Right renal cortex interstitium (tissue), 3 donors: ENCODE data around the gene CHST8. TPM values are rescaled to one million over a fixed set of nuclear protein-coding genes. Genes with fewer than 3 reads are reported as not detected.
"Not testable (repeated sequence)": the region's sequence is repeated elsewhere in the genome, so short reads cannot be mapped to it uniquely, and the experiment has no call there.

Experiments used
- DNase-seq, 3 donors: peaks; one replicate each; pipeline ENCODE4 v3.0.0-alpha.2; 2013; ENCODE audit warnings: low read depth in 3 of 3, low spot score in 2 of 3
- polyA plus RNA-seq, 3 donors: library from polyadenylated mRNA; unstranded; fragments of 120-200 nt; gene quantifications; one replicate each; pipeline ENCODE4 v1.2.1, GENCODE V29; 2013; ENCODE audit not compliant: insufficient read length in 3 of 3

CHST8 gene
- under 1 TPM; 0.12 to 0.27 (median 0.24) TPM for polyA plus RNA-seq

DNA sequence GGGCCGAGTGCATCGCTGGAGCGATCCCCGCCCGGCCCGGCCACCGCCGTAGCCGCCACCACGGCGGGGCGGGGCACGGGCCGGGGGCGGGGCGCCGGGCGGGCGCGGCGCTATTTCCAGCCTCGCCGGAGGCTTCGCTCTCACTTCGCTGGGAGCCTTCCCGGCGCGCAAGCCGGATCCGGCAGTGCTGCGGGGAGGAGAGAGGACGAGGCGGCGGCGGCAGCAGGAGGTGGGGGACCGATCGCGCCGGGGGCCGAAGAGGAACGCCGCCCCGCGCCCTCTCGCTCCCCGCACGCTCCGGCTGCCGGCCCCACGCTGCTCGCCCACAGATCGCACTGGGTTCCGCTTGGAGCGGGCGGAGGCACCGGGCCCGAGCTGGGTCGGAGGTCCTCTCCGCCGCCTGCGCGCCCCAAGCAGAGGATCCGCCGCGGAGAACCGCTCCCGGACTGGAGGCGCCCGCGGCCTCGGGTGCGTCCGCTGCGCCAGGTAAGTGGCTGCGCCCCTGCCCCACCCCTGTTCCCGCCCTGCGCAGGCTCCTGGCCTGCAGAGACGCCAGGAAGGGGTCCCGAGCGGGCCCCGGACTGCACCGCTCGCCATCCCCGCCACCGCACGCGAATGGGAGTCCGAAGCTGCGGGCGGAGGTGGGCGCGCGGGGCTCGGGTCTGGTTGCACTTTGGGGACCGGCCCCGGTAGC, at the start of gene CHST8:
Gene CHST8, plus strand, starts transcription at position 143 of the 694 bp plus-strand sequence. CDS start 67,309 bp downstream, outside the sequence.
- no peak for DNase-seq

DNA sequence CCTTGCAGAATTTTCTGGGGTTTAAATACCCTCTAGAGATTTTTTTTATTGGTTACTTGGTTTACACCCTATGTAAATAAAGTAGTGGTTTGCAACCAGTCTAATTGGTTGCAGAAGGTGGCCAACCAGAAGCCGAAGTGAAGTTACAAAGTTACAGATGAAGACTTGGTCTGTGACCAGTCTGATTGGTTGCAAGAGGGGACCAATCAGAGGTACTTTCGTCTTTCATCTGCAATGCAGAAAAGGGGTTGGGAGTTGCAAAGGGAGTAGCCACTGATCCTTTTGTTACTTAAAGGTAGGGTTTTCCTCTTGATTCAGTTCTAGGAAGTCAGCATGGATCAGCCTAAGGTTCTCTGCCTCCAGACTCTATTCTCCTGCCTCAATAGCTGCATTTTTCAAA, 48.8 kb upstream of the CHST8 start:
- DNase-seq, result no peak

DNA sequence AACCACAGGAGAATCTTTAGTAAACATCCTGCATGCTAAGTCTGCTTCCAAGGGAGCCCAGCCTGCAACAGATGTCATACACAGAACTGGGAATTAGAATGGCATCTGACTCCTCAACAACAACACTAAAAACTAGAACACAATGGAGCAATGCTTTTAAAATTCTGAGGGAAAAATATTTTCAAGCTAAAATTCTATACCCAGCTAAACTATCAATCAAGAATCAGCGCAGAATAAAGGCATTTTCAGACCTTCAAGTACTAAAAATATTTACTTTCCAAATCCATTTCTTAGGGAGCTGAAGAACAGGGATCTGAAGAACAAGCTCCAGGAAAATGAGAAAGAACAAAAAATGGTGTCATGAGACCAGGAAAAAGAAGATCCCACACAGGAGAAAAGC, 46.9 kb upstream of the CHST8 start:
- no peak for DNase-seq

DNA sequence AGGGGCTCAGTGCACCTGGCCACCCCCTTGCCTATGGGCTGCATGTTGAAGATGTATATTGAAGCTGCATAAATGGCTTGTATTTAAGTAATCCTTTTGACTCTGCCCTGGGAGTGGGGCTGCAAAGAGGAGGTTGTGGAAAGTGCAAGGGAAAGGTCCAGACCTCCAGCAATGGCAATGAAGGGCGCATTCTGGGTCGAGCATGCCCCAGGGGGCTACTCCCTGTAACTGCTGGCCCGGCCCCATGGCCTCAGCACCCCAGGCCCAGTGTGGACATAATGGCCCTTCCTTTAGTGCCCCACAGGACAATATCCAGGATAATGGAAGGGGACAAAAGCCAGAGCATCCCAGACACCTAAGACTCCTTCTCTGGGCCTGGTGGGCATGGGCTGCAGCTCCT, 43.1 kb upstream of the CHST8 start:
- DNase-seq, result no peak

- no peak for DNase-seq
These were observed 41.6 kb upstream of the CHST8 start for GRCh38 chr19:33580026-33580644.

- no peak for DNase-seq
These were observed 41.1 kb upstream of the CHST8 start for GRCh38 chr19:33580645-33581037.

DNA sequence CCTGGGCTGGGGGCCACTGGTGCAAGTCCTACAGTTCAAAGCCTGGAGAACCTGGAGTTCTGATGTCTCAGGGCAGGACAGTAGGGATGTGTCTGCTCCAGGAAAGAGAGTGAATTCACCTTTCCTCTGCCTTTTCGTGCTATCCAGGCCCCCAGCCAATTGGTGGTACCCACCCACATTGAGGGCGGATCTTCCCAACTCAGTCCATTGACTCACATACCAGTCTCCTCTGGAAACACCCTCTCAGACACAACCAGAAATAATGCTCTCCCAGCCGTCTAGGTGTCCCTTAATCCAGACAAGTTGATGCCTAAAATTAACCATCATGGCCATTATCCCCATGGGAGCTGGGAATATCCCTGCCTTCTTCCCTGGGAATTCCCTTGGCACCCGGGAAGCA, 38.8 kb upstream of the CHST8 start:
- DNase-seq, result no peak

DNA sequence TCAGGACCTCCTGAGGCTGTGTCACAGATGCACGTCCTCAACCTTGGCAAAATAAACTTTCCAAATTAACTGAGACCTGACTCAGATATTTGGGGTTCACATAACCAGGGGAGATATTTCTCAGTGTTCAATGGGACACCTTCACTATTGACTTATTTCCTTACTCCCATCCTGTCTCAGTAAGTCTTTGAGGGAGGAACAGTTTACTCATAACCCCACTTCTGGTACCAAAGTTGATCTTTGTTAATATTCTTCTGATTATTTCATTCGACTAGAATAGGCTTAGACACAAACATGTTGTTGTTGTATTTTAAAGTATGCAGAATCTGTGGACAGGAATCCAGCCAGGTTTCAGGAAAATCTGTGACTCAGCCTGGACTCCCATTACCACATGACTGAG, 34.6 kb upstream of the CHST8 start:
- no peak for DNase-seq

GRCh38 chr19:33590224-33590623, 31.5 kb upstream of the CHST8 start:
- DNase-seq, result no peak

GRCh38 chr19:33595783-33596182, 26.0 kb upstream of the CHST8 start:
- DNase-seq, result no peak

DNA sequence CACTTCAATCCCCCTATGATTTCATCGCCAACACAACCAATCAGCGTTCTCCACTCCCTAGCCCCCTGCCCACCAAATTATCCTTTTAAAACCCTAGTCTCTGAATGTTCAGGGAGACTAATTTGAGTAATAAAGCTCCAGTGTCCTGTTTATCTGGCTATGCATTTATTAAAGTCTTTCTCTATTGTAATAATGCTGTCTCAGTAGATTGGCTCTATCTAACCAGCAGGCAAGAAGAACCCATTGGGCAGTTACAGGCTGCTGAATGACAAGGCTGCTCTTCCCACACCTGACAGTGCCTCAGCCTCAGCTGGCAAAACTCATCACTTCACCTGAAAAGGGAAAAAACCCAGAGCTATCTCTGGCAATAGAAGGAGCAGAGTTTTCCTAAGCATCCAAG, 20.2 kb upstream of the CHST8 start:
- DNase-seq, result no peak

DNA sequence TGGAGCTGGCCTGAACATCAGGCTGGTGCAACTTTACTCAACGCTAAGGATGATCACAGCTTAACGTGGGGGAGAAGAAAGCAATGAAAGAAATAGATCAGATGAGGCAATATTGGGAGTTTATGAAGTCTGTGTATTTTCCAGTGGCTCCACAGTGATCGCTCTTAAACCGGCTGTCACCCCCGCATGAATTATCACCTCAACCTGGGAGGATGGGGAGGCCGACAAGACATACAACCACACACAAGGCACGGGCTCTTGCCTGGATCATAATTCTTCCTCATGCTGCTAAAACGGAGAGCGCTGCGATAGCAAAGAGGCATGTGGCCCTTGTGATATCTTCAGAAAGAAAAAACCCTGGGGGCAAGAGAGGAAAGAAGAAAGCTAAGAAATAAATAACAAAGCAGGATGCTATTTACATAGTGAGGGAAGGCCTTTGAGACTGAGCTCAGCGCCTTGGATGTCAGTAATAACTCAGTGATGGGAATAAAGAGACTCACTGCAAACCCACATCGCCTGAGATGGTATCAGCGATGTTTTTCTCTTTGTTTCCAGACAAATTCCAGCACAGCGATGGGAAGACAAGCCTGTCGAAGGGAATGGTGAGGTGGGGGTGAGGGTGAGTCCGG, 19.1 kb upstream of the CHST8 start:
- DNase-seq, result no peak

- DNase-seq, result no peak
These were observed 18.4 kb upstream of the CHST8 start for GRCh38 chr19:33603377-33603776.

DNA sequence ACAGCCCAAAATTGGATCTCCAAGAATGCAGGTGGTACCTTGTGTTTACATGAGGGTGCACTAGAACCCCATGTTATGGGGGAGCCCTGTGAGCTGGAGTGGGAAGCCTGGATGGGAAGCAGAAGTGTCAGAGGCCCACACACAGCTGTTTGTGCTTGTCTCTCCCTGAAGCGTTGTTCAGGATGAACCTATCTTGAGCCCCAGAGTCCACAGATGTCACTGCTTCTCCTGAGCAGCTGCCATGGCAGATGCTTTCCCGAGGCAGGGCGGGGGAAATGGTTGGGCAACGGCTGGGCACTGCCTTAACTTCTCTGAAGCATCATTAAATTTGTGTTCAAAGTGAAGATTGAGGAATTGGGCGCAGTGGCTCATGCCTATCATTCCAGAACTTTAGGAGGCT, 17.1 kb upstream of the CHST8 start:
- no peak for DNase-seq

- not testable (repeated sequence) for DNase-seq
These were observed 15.9 kb upstream of the CHST8 start for GRCh38 chr19:33605803-33606295.

DNA sequence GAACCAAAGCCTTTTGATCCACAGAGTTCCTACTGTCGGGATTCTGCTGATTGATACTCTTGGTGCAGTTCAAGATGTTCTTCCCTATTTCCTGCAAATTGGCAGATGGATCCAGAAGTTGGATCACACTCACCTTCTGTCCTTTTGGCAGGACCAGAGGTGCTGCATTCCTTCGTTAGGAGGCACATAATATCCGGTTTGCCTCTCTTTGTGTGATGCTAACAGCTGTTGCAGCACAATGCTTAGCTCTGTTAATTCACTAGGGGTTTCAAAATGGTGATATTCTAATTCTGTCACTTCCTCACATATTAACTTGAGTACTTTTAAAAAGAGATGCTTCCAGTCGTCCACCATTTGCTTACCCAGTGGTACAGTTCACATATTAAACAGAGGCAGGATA, 15.2 kb upstream of the CHST8 start:
- DNase-seq, result no peak

- DNase-seq, result no peak
These were observed 12.4 kb upstream of the CHST8 start for GRCh38 chr19:33609353-33609752.

DNA sequence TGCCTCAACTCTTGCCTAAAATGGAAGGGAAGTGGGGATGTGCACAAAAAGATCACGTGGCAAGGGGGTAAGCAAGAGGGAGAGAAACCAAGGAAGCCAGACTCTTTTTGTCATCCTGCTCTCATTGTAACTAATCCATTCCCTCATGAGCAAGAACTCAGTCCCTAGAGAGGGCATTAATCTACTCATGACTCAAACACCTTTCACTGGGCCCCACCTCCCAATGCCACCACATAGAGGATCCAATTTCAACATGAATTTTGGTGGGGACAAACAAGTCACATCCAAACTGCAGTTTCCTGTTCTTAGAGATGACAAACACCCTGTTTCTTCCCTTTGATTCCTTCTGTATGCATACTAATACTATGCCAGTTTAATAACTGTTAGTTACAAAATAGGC, 11.2 kb upstream of the CHST8 start:
- DNase-seq, result no peak

DNA sequence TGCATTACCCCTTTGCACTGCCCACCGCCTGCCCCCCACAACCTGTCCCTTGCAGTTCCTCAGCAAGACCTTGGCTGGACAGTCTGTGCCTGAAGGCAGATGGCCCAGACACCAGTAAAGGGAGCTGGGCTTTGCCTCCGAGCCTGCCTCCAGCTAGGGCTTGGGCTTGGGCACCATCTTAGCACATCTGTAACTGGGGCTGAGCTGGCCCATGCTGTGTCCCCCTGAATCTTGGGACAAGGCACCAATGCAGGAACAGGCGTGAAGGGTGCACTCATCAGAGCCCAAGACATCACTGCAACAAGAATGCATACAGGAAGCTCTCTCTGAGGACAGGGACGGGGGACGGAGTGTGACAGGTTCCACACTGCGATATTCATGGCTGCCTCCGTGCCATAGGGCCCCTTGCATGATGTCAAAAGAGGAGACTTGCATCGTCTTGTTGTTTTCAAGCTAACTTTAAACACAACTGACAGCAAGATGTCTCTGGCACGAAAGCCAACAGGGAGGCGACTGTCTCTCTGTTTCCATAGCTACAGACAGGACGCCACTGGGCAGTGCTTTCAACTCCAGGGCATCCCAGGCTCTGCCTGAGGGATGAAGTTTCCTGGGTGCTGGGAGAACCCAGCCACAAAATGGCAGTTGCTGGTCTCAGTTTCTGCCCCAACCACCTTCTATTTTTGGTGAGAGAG, 8.7 kb upstream of the CHST8 start:
- no peak for DNase-seq

- no peak for DNase-seq
These were observed 8.1 kb upstream of the CHST8 start for GRCh38 chr19:33613620-33614000.

- DNase-seq, result no peak
These were observed 5.4 kb upstream of the CHST8 start for GRCh38 chr19:33616346-33616745.
